Astrocyte of the cerebellum (primary cell): ENCODE measurements around the gene KCNN1.
A peak's percentile ranks its signal among the peaks of the same experiment; 100 is the strongest.
"Not testable (repeated sequence)": the region's sequence is repeated elsewhere in the genome, so short reads cannot be mapped to it uniquely, and the experiment has no call there.

ENCODE experiments used
- DNase-seq: peaks from one replicate; pipeline ENCODE4 v3.0.0-alpha.2; 2011; ENCODE audit warnings: low read depth
- H3K4me3 ChIP-seq: 2 replicates; pipeline ENCODE4 v1.5.1; 2011; ENCODE audit warnings: mild to moderate bottlenecking, low read depth, low read length, moderate library complexity
- CTCF ChIP-seq: IDR thresholded peaks from 2 replicates; pipeline ENCODE4 v1.5.1; 2012; ENCODE audit warnings: low read length, low read depth, moderate library complexity, mild to moderate bottlenecking; ENCODE audit errors: missing control alignments
- in situ Hi-C: cut with HindIII; loops from 2 replicates; pipeline ENCODE4 v1.10.0; 2017; ENCODE audit warnings: low sequenced_read_pairs

KCNN1 gene

GRCh38 chr19:17999684-18000479 is 33.0 kb downstream of the KCNN1 start:
- in situ Hi-C loops = no loop called here

GRCh38 chr19:18000480-18000914 is 33.6 kb downstream of the KCNN1 start:
- in situ Hi-C loops = no loop called here

More at GRCh38 chr19:17999684-18000479, 33.0 kb downstream of the KCNN1 start:
- no peak for TF ChIP-seq CTCF
- no peak for DNase-seq
- H3K4me3 ChIP-seq = no peak overlapping the region

GRCh38 chr19:18000915-18001776 is 34.2 kb downstream of the KCNN1 start:
- no peak for TF ChIP-seq CTCF
- DNase-seq = no peak
- in situ Hi-C loops = no loop called here
- peak overlapping the region; percentile 49 for H3K4me3 ChIP-seq

More at GRCh38 chr19:18000480-18000914, 33.6 kb downstream of the KCNN1 start:
- no peak for TF ChIP-seq CTCF
- peak overlapping the region; percentile 49 for H3K4me3 ChIP-seq
- DNase-seq = no peak

- DNase-seq = no peak
- in situ Hi-C loops = no loop called here
- TF ChIP-seq CTCF = no peak
- H3K4me3 ChIP-seq = peak overlapping the region; percentile 49
These were observed 35.0 kb downstream of the KCNN1 start for GRCh38 chr19:18001777-18002345.

- in situ Hi-C loops = no loop called here
- DNase-seq = no peak
- no peak overlapping the region for H3K4me3 ChIP-seq
These were observed 35.5 kb downstream of the KCNN1 start for GRCh38 chr19:18002347-18002850.

GRCh38 chr19:18005750-18006149 is 38.8 kb downstream of the KCNN1 start:
- in situ Hi-C loops, H3K4me3 ChIP-seq, DNase-seq: not testable (repeated sequence)

More at GRCh38 chr19:18002347-18002850, 35.5 kb downstream of the KCNN1 start:
- TF ChIP-seq CTCF = no peak
